Putamen (tissue), 1 donor: ENCODE measurements around the gene PRKCQ.
"Not testable (repeated sequence)": the region's sequence is repeated elsewhere in the genome, so short reads cannot be mapped to it uniquely, and the experiment has no call there.

ENCODE experiments used
- DNase-seq: peaks from one replicate; pipeline ENCODE4 v3.0.0-alpha.2; 2016; ENCODE audit warnings: low spot score

The PRKCQ gene

DNA sequence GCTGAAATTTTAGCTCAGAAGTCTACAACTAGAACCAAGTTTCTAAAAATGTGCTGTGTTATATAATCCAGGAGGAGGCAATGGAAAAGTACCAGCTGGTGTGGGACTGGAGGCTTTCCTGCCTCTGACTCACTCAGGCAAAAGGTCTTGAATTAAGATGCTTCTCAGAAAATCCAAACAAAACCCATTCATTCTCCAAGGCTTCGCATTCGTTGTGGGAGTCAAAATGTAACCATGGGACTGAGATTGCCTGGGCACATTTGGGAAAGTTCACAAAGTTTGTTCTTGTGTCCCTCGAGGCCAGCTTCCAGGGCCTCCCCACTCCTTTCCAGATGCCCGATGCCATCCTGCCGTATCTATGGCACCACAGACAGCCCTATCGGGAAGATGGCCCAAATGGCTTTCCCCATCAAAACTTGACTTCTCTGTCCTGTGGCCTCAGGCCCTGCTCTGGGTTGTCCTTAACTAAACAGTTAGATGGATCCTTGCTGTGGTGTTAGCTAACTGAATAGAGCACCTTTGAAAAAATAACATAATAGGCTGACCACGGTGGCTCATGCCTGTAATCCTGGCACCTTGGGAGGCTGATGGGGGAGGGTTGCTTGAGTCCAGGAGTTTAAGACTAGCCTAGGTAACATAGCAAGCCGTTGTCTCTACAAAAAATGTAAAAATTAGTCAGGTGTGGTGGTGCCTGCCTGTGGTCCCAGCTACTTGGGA, 196.8 kb downstream of the PRKCQ start:
- peak; percentile 89 for DNase-seq

GRCh38 chr10:6382081-6382480, 198.0 kb downstream of the PRKCQ start:
- DNase-seq: peak; percentile 65

- DNase-seq: not testable (repeated sequence)
Measured at GRCh38 chr10:6380478-6380877, 199.6 kb downstream of the PRKCQ start.

GRCh38 chr10:6379015-6379776, 200.9 kb downstream of the PRKCQ start:
- no peak for DNase-seq
